OCI-LY1 (cell line): Measurements from ENCODE around the gene DTNBP1.

Experiments used
- H2AFZ ChIP-seq: fragments of 200-600 bp; sonication (generic), shearing (Covaris generic); 2 replicates; pipeline ENCODE4 v1.6.0; 2014; ENCODE audit warnings: antibody characterized with exemption, mild to moderate bottlenecking, low read length
- H3F3A ChIP-seq: fragments of 200-600 bp; sonication (generic), shearing (Covaris generic); 2 replicates; pipeline ENCODE4 v1.6.0; 2014; ENCODE audit warnings: mild to moderate bottlenecking, antibody characterized with exemption, low read length, moderate library complexity; ENCODE audit not compliant: insufficient read depth
- H3K27ac ChIP-seq: fragments of 200-600 bp; sonication (generic); 2 replicates; pipeline ENCODE4 v1.5.1; 2014; ENCODE audit warnings: low read length, mixed run types, mild to moderate bottlenecking, low read depth; ENCODE audit not compliant: poor library complexity, severe bottlenecking
- H3K27me3 ChIP-seq: fragments of 200-600 bp; sonication (generic); 2 replicates; pipeline ENCODE4 v1.6.0; 2014; ENCODE audit warnings: antibody characterized with exemption, mild to moderate bottlenecking, low read length, moderate library complexity; ENCODE audit not compliant: insufficient read depth
- H3K36me3 ChIP-seq: fragments of 200-600 bp; sonication (generic); 2 replicates; pipeline ENCODE4 v1.6.1; 2014; ENCODE audit warnings: mild to moderate bottlenecking, antibody characterized with exemption, low read length, moderate library complexity, mixed read lengths; ENCODE audit not compliant: insufficient read depth
- H3K4me1 ChIP-seq: fragments of 200-600 bp; sonication (generic); 2 replicates; pipeline ENCODE4 v1.5.1; 2014; ENCODE audit warnings: mild to moderate bottlenecking, low read length, moderate library complexity; ENCODE audit not compliant: insufficient read depth, severe bottlenecking
- H3K4me2 ChIP-seq: fragments of 200-600 bp; sonication (generic), shearing (Covaris generic); 2 replicates; pipeline ENCODE4 v1.6.1; 2014; ENCODE audit warnings: low read length
- H3K4me3 ChIP-seq: fragments of 200-600 bp; sonication (generic); 2 replicates; pipeline ENCODE4 v1.5.1; 2014; ENCODE audit warnings: low read length, low read depth, mild to moderate bottlenecking, mixed read lengths; ENCODE audit not compliant: poor library complexity, severe bottlenecking
- H3K79me2 ChIP-seq: fragments of 200-600 bp; shearing (Covaris generic); 2 replicates; pipeline ENCODE4 v1.6.1; 2016; ENCODE audit warnings: mixed run types, low read length, mixed read lengths; ENCODE audit not compliant: insufficient read depth
- H3K9ac ChIP-seq: fragments of 200-600 bp; sonication (generic), shearing (Covaris generic); 2 replicates; pipeline ENCODE4 v1.6.1; 2014; ENCODE audit warnings: mild to moderate bottlenecking, low read length, mixed read lengths
- H3K9me2 ChIP-seq: fragments of 200-600 bp; sonication (generic), shearing (Covaris generic); 2 replicates; pipeline ENCODE4 v1.6.1; 2014; ENCODE audit warnings: low read depth, mild to moderate bottlenecking, low read length, mixed read lengths
- H3K9me3 ChIP-seq: fragments of 200-600 bp; shearing (Covaris generic); 2 replicates; pipeline ENCODE4 v1.6.1; 2014; ENCODE audit warnings: low read length, mixed read lengths
- H4K20me1 ChIP-seq: fragments of 200-600 bp; sonication (generic), shearing (Covaris generic); 2 replicates; pipeline ENCODE4 v1.6.0; 2016; ENCODE audit warnings: mild to moderate bottlenecking, low read length; ENCODE audit not compliant: insufficient read depth
- CTCF ChIP-seq: fragments of 200-600 bp; sonication (generic), shearing (Covaris generic); IDR thresholded peaks from 2 replicates; pipeline ENCODE4 v1.5.1; 2017; ENCODE audit warnings: mild to moderate bottlenecking, antibody characterized with exemption, low read length, moderate library complexity, mixed read lengths
- EZH2 ChIP-seq: fragments of 200-600 bp; sonication (generic), shearing (Covaris generic); IDR thresholded peaks from 2 replicates; pipeline ENCODE4 v1.8.0; 2017; ENCODE audit warnings: borderline replicate concordance, mixed run types, mild to moderate bottlenecking, antibody characterized with exemption, low read length, moderate library complexity, mixed read lengths

Gene DTNBP1

GRCh38 chr6:15524861-15525401 is 137.9 kb downstream of the DTNBP1 start:
- no peak overlapping the region for H3K4me3 ChIP-seq
- H4K20me1 ChIP-seq = no peaks in the 10 kb centered on the region
- no peak overlapping the region for H3K9ac ChIP-seq
- H3K27ac ChIP-seq = no peak overlapping the region
- no peak for TF ChIP-seq CTCF
- no peak overlapping the region for H3K4me2 ChIP-seq
- H3K36me3 ChIP-seq = peaks cover 78% of the 10 kb centered on the region
- no peaks in the 10 kb centered on the region for H3K4me1 ChIP-seq
- no peaks in the 10 kb centered on the region for H3K9me3 ChIP-seq
- H3K27me3 ChIP-seq = no peaks in the 10 kb centered on the region
- no peaks in the 10 kb centered on the region for H3K79me2 ChIP-seq
- H2AFZ ChIP-seq = no peak overlapping the region
- H3F3A ChIP-seq = no peaks in the 10 kb centered on the region
- no peaks in the 10 kb centered on the region for H3K9me2 ChIP-seq

- Histone ChIP-seq H3K9ac (no peak overlapping the region), H3K27me3 (no peaks in the 10 kb centered on the region), H3K36me3 (peaks cover 76% of the 10 kb centered on the region), H3K9me3 (no peaks in the 10 kb centered on the region), H2AFZ (no peak overlapping the region), H3F3A (no peaks in the 10 kb centered on the region), H3K4me2 (no peak overlapping the region), H4K20me1 (no peaks in the 10 kb centered on the region), H3K4me1 (no peaks in the 10 kb centered on the region), H3K4me3 (no peak overlapping the region), H3K79me2 (no peaks in the 10 kb centered on the region), H3K27ac (no peak overlapping the region), H3K9me2 (no peaks in the 10 kb centered on the region)
- TF ChIP-seq CTCF (no peak), EZH2 (no peak)
These were observed 138.9 kb downstream of the DTNBP1 start for GRCh38 chr6:15523679-15524630.

- Histone ChIP-seq H3K27me3 (no peaks in the 10 kb centered on the region), H3K4me2 (no peak overlapping the region), H3F3A (no peaks in the 10 kb centered on the region), H3K4me3 (no peak overlapping the region), H3K79me2 (no peaks in the 10 kb centered on the region), H3K36me3 (peaks cover 66% of the 10 kb centered on the region), H3K27ac (no peak overlapping the region), H3K9me2 (no peaks in the 10 kb centered on the region), H3K9ac (no peak overlapping the region), H2AFZ (no peak overlapping the region), H3K4me1 (no peaks in the 10 kb centered on the region), H3K9me3 (no peaks in the 10 kb centered on the region), H4K20me1 (no peaks in the 10 kb centered on the region)
- no peak for TF ChIP-seq EZH2
- TF ChIP-seq CTCF = no peak
These were observed 139.8 kb downstream of the DTNBP1 start for GRCh38 chr6:15522856-15523529.
